ENCODE results near the gene IKZF1. TPM values are rescaled to one million over a fixed set of nuclear protein-coding genes. Genes with fewer than 3 reads are reported as not detected.

IKZF1 gene
- total RNA-seq, 1 experiment from 2014 or later, result 2.3 TPM

DNA sequence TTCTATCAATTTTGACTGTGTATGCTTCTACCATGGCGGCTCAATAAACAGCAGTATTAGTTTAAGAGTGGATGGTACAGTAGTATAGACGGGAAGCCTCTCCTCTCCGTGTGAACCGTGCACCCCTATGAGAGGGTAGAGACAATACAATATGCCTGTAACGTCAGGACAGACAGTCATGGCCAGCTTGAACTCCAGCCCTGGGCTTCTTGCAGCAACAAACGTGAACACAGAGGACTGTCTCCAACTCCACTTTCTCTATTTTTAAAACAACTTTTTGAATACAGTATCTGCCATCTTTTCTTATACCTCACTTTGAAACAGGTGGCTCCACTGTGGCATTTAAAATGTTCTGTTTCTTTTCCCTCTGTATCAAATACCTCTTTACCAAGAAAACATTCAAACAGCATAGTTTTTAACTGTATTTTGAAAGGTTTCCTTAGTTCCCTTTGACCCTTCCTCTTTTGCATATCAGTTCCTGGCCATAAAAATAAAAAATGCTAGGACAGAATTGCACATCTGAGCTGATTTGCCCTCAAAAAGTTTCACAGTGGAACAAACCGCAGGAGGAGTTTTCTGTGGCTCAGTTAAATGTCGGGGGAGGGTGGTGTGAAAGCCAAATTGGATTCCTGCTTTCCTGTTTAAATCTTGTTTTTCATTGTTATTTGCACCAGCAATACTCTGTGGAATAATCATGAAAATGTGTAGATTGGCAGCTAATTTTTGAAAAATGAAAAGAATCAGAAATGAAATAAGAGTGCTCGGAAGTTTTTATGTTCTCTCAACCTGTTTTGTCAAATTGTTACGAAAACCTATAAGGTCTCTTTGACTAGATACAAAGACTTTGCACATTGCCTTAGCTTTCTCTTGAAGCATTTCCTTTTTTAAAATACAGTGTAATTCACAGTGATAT is 8.0 kb downstream of the IKZF1 start:
- H3K9me3 Mint-ChIP-seq, result no peaks in the 10 kb centered on the region
- CTCF ChIA-PET, result interaction anchor here (1.0 to 1.1 kb wide), 2 partner anchors 8 to 12 kb away, joined by 3 read pairs; partner anchors contain the start of gene IKZF1

DNA sequence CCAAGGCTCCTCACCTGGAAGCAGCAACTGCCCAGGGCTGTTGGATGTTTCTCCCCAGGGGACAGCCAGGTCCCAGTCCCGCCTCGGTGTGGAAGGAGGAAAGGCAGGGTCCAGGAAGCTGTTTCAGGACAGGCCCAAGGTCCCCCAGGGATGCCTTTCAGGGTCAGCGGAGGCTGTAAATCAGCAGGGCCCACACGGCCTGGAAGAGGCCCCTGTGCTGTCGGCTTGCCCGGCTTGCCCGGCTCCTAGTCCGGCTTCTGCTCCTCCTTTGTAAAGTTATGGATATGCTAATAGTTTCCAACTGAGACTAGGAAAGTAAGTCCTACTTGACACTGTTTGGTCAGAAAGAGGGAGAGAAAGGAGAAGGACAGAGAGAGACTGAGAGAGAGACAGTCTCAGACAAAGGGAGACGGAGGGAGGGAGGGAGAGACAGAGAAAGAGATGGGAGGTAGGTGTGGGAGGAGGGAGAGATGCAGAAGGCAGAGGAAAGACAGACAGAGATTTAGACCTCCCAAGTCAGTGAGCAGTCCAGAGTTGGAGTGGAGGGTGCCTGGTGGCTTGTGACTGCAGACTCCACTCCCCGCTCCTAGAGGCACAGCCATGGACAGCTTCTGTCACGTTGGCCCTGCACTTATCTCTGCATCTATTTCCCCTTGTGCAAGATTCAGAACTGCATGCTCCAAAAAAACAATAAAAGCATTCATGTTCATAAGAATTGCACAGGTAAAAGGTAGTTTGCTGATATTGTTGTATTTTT is 10.5 kb downstream of the IKZF1 start:
- peaks cover 9% of the 10 kb centered on the region; the same call in 1 of the 2 replicates for H3K27me3 Mint-ChIP-seq (ENCODE audit: low read depth)
- DNase-seq (ENCODE audit: low spot score), result no peak
- H3K36me3 Mint-ChIP-seq, result no peaks in the 10 kb centered on the region
- no peak for TF ChIP-seq E2F1 (CRISPR knock-in tag; IDR thresholded peaks at IDR 0.05)
- H3K9me3 Mint-ChIP-seq, result no peaks in the 10 kb centered on the region
- H3K4me3 Mint-ChIP-seq, result peak overlapping the region; percentile 50
- CTCF ChIA-PET, result interaction anchor here (0.6 to 1.7 kb wide), 3 partner anchors 27 to 222 kb away, joined by 3 to 5 read pairs (median 4); no protein-coding TSS in a partner anchor
- POLR2A ChIA-PET, result no interaction called here
- peak; percentile 72 for ATAC-seq
- H3K27ac Mint-ChIP-seq, result no peak overlapping the region; the same call in 1 of the 2 replicates
- H3K4me1 Mint-ChIP-seq, result peaks cover 75% of the 10 kb centered on the region

More for the DNA sequence above, 8.0 kb downstream of the IKZF1 start:
- no peak for TF ChIP-seq NR2C2 (CRISPR knock-in tag; IDR thresholded peaks at IDR 0.05)
- TF ChIP-seq NR1H2 (CRISPR knock-in tag; IDR thresholded peaks at IDR 0.05), result no peak
- no peak for TF ChIP-seq ZNF263 (CRISPR knock-in tag; IDR thresholded peaks at IDR 0.05; ENCODE audit: low read depth)
- no peak for TF ChIP-seq PRRX2 (CRISPR knock-in tag; IDR thresholded peaks at IDR 0.05)
- TF ChIP-seq, protein P1, sequence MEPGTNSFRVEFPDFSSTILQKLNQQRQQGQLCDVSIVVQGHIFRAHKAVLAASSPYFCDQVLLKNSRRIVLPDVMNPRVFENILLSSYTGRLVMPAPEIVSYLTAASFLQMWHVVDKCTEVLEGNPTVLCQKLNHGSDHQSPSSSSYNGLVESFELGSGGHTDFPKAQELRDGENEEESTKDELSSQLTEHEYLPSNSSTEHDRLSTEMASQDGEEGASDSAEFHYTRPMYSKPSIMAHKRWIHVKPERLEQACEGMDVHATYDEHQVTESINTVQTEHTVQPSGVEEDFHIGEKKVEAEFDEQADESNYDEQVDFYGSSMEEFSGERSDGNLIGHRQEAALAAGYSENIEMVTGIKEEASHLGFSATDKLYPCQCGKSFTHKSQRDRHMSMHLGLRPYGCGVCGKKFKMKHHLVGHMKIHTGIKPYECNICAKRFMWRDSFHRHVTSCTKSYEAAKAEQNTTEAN (CRISPR knock-in tag; IDR thresholded peaks at IDR 0.05), result no peak
- no peak for TF ChIP-seq ETV6 (CRISPR knock-in tag; IDR thresholded peaks at IDR 0.05)
- no peak for TF ChIP-seq E2F1 (CRISPR knock-in tag; IDR thresholded peaks at IDR 0.05)
- TF ChIP-seq E2F5 (CRISPR knock-in tag; IDR thresholded peaks at IDR 0.05), result no peak
- no peak for TF ChIP-seq GRHL2 (CRISPR knock-in tag; IDR thresholded peaks at IDR 0.05; ENCODE audit: insufficient replicate concordance, severe bottlenecking)
- no peak for TF ChIP-seq NFYB (CRISPR knock-in tag; conservative IDR thresholded peaks at IDR 0.05; ENCODE audit: low read depth)
- TF ChIP-seq, protein P2, sequence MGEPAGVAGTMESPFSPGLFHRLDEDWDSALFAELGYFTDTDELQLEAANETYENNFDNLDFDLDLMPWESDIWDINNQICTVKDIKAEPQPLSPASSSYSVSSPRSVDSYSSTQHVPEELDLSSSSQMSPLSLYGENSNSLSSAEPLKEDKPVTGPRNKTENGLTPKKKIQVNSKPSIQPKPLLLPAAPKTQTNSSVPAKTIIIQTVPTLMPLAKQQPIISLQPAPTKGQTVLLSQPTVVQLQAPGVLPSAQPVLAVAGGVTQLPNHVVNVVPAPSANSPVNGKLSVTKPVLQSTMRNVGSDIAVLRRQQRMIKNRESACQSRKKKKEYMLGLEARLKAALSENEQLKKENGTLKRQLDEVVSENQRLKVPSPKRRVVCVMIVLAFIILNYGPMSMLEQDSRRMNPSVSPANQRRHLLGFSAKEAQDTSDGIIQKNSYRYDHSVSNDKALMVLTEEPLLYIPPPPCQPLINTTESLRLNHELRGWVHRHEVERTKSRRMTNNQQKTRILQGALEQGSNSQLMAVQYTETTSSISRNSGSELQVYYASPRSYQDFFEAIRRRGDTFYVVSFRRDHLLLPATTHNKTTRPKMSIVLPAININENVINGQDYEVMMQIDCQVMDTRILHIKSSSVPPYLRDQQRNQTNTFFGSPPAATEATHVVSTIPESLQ (CRISPR knock-in tag; IDR thresholded peaks at IDR 0.05), result no peak
- Mint-ChIP-seq H3K27me3 (ENCODE audit: low read depth) (peaks cover 19% of the 10 kb centered on the region; the same call in 1 of the 2 replicates), H3K36me3 (no peaks in the 10 kb centered on the region), H3K4me1 (peaks cover 74% of the 10 kb centered on the region), H3K4me3 (no peak overlapping the region), H3K27ac (no peak overlapping the region)
- POLR2A ChIA-PET, result no interaction called here
- no peak for ATAC-seq
- DNase-seq (ENCODE audit: low spot score), result no peak

Measured in WTC11 (cell line).